Right lobe of liver (tissue), 6 donors: ENCODE data around the gene ZNF594. TPM values are rescaled to one million over a fixed set of nuclear protein-coding genes. Genes with fewer than 3 reads are reported as not detected.
A peak's percentile ranks its signal among the peaks of the same experiment; 100 is the strongest.

Experiments
- ATAC-seq, 4 donors: fragments of 200-7000 bp; cut with Tn5 transposase; one replicate each; pipeline ENCODE4 v1.9.1; 2020; ENCODE audit warnings: mild to moderate bottlenecking in 4 of 4, moderate library complexity in 4 of 4
- DNase-seq, 3 donors: peaks; one replicate each; pipeline ENCODE4 v3.0.0-alpha.2; 2020
- H3K27ac ChIP-seq, 3 donors: fragments of 200-600 bp; one replicate each; pipeline ENCODE4 v1.8.0; 2022
- H3K27me3 ChIP-seq, 2 donors: fragments of 200-600 bp; one replicate each; pipeline ENCODE4 v1.8.0; 2022
- H3K36me3 ChIP-seq, 4 donors: fragments of 200-600 bp; sonication (generic) in 1 of 4; one replicate each; pipeline versions ENCODE4 v1.5.1 to v1.8.0; 2017 to 2022; ENCODE audit warnings: control low read depth in 1 of 4
- H3K4me1 ChIP-seq, 4 donors: fragments of 200-600 bp; sonication (generic) in 1 of 4; one replicate each; pipeline versions ENCODE4 v1.5.1 to v1.8.0; 2017 to 2022; ENCODE audit warnings: control low read depth in 1 of 4
- H3K4me3 ChIP-seq, 3 donors: fragments of 200-600 bp; one replicate each; pipeline ENCODE4 v1.8.0; 2022
- H3K9me3 ChIP-seq, 4 donors: fragments of 200-600 bp; sonication (generic) in 1 of 4; one replicate each; pipeline versions ENCODE4 v1.5.1 to v1.8.0; 2017 to 2022; ENCODE audit warnings: control low read depth in 1 of 4
- CTCF ChIP-seq, 4 donors: fragments of 200-600 bp in 3 of 4; fragments of 450-650 bp in 1 of 4; IDR thresholded peaks; one replicate each; pipeline versions ENCODE4 v1.5.1 to v1.8.0; 2016 to 2022; ENCODE audit warnings: antibody characterized with exemption in 4 of 4, mild to moderate bottlenecking in 2 of 4
- POLR2A ChIP-seq: fragments of 450-650 bp; IDR thresholded peaks from one replicate; pipeline ENCODE4 v1.6.1; 2017; ENCODE audit warnings: antibody characterized with exemption, mild to moderate bottlenecking
- WGBS: methylation state at CpG from one replicate; pipeline ENCODE4 v1.1.6; 2018; ENCODE audit warnings: low coverage, low lambda C conversion rate; ENCODE audit not compliant: insufficient coverage; ENCODE audit errors: missing lambda C conversion rate; 5-methylcytosine and 5-hydroxymethylcytosine counted together
- intact Hi-C, 2 donors: fragments of 100-400 bp; cut with DNase I; formaldehyde crosslinking; loops; one replicate each; pipeline versions ENCODE4 v1.11.2 to v1.14.1; 2022
- total RNA-seq, 6 experiments: library from RNA; depleted of rRNA in 2 of 6; stranded (reverse); fragments of >200 nt in 2 of 6; fragmentation: NEBNext Ultra II Directional in 3 of 6; extraction: Animal tissue kit (Norgen Biotek cat#: 25700) in 3 of 6; gene quantifications; one replicate each; pipeline versions ENCODE4 v1.1.0 to v1.2.4, GENCODE V29; 2016 to 2023
- donor health status: DM: no; HTN: yes; CAD: no.
- donor health status: DM: no; HTN: no; CAD: no.
- donor health status: DM: no; HTN: no; CAD: no.
- donor health status: DM: no; HTN: yes; CAD: no.
- donor health status: DM: no; HTN: yes; CAD: no.

Gene ZNF594
- total RNA-seq, 6 experiments from 2014 or later: 1.2 to 3.8 (median 2.2) TPM

GRCh38 chr17:5198472-5198871, 6.8 kb upstream of the ZNF594 start:
- ATAC-seq (peak in 1 of 4 donors; percentile 37), DNase-seq (no peak)
- no peaks in the 10 kb centered on the region for H3K36me3 ChIP-seq
- intact Hi-C loops: loop anchor here in 1 of 2 donors (5.0 kb wide), 1 partner anchor 39 kb away; no protein-coding TSS in a partner anchor
- no peaks in the 10 kb centered on the region for H3K4me1 ChIP-seq
- no peaks in the 10 kb centered on the region for H3K9me3 ChIP-seq
- no peak overlapping the region for H3K27ac ChIP-seq
- TF ChIP-seq CTCF (IDR thresholded peaks at IDR 0.05) (no peak), POLR2A (no peak)
- 70% methylated on average over 6 of the region's 7 CpGs for WGBS
- no peak overlapping the region for H3K4me3 ChIP-seq
- no peaks in the 10 kb centered on the region for H3K27me3 ChIP-seq

GRCh38 chr17:5194346-5194745, 2.7 kb upstream of the ZNF594 start:
- Histone ChIP-seq H3K36me3 (no peaks in the 10 kb centered on the region), H3K9me3 (no peaks in the 10 kb centered on the region), H3K4me1 (peaks cover 0 to 12% (median 2%) of the 10 kb centered on the region in 4 donors), H3K4me3 (no peak overlapping the region), H3K27ac (no peak overlapping the region), H3K27me3 (no peaks in the 10 kb centered on the region)
- ATAC-seq: no peak
- intact Hi-C loops: no loop called here
- 84% methylated on average over 2 of the region's 2 CpGs for WGBS
- DNase-seq: no peak
- TF ChIP-seq CTCF (IDR thresholded peaks at IDR 0.05): no peak
- no peak for TF ChIP-seq POLR2A

GRCh38 chr17:5184288-5184687, 7.4 kb downstream of the ZNF594 start:
- TF ChIP-seq POLR2A (no peak), CTCF (IDR thresholded peaks at IDR 0.05) (no peak)
- ATAC-seq (no peak), DNase-seq (no peak)
- no peak overlapping the region for H3K27ac ChIP-seq
- H3K9me3 ChIP-seq: peaks cover 6 to 76% (median 36%) of the 10 kb centered on the region in 4 donors
- WGBS: 70% methylated on average over 1 of the region's 2 CpGs
- no peaks in the 10 kb centered on the region for H3K4me1 ChIP-seq
- H3K36me3 ChIP-seq: peaks cover 0 to 1% (median 0%) of the 10 kb centered on the region in 4 donors
- no peaks in the 10 kb centered on the region for H3K27me3 ChIP-seq
- no peak overlapping the region for H3K4me3 ChIP-seq
- intact Hi-C loops: no loop called here

- TF ChIP-seq POLR2A (no peak), CTCF (IDR thresholded peaks at IDR 0.05) (no peak)
- ATAC-seq: no peak
- H3K4me3 ChIP-seq: no peak overlapping the region
- H3K27me3 ChIP-seq: no peaks in the 10 kb centered on the region
- peaks cover 6 to 80% (median 40%) of the 10 kb centered on the region in 4 donors for H3K9me3 ChIP-seq
- H3K27ac ChIP-seq: no peak overlapping the region
- H3K36me3 ChIP-seq: peaks cover 0 to 1% (median 0%) of the 10 kb centered on the region in 4 donors
- no peaks in the 10 kb centered on the region for H3K4me1 ChIP-seq
- intact Hi-C loops: no loop called here
- no peak for DNase-seq
Observed at GRCh38 chr17:5183410-5183793, 8.3 kb downstream of the ZNF594 start.
